Measurements from ENCODE around the gene RORC.

DNA sequence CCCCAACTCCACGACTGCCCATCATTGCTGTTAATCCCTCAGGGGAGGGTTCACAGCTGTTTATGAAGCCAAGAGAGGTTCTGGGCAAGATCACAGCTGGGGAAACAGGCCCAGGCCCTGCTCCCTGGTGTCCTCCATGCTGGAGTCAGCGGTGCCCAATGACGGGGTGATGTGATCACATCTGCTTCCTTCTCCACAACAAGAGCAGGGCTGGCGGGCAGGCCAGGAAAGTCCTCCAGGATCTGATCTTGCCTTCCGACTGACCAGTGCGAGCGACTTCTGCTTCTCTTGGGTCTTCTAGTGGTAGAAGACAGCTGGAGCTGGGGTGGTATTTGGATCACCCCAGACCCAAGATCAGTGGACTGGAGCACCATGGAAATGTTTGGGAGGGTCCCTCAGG lies 25.4 kb downstream of the RORC start:
- TF ChIP-seq, protein P1, sequence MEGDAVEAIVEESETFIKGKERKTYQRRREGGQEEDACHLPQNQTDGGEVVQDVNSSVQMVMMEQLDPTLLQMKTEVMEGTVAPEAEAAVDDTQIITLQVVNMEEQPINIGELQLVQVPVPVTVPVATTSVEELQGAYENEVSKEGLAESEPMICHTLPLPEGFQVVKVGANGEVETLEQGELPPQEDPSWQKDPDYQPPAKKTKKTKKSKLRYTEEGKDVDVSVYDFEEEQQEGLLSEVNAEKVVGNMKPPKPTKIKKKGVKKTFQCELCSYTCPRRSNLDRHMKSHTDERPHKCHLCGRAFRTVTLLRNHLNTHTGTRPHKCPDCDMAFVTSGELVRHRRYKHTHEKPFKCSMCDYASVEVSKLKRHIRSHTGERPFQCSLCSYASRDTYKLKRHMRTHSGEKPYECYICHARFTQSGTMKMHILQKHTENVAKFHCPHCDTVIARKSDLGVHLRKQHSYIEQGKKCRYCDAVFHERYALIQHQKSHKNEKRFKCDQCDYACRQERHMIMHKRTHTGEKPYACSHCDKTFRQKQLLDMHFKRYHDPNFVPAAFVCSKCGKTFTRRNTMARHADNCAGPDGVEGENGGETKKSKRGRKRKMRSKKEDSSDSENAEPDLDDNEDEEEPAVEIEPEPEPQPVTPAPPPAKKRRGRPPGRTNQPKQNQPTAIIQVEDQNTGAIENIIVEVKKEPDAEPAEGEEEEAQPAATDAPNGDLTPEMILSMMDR (conservative IDR thresholded peaks at IDR 0.05 in 1 of 2, IDR thresholded peaks at IDR 0.05 in 1 of 2; ENCODE audit: extremely low read depth in 1 of 2, insufficient read depth in 1 of 2, low read depth in 1 of 2, low read length in 2 of 2): no peak
- no peak for TF ChIP-seq EZH2 (IDR thresholded peaks at IDR 0.05; ENCODE audit: borderline replicate concordance, low read length)
